CD4-positive, alpha-beta memory T cell (primary cell): Measurements from ENCODE around the gene ANKS3. TPM values are rescaled to one million over a fixed set of nuclear protein-coding genes. Genes with fewer than 3 reads are reported as not detected.
A peak's percentile ranks its signal among the peaks of the same experiment; 100 is the strongest.
"Not testable (repeated sequence)": the region's sequence is repeated elsewhere in the genome, so short reads cannot be mapped to it uniquely, and the experiment has no call there.

ENCODE experiments used
- CTCF ChIA-PET: fragments of 350-600 bp; sonication (Branson Sonifier 250); formaldehyde crosslinking; loops from one replicate; lab custom pipeline; 2021; ENCODE audit warnings: inconsistent platforms; ENCODE audit not compliant: partially characterized antibody; lab: Charles Lee
- POLR2A ChIA-PET: fragments of 350-600 bp; sonication (Branson Sonifier 250); formaldehyde crosslinking; loops from one replicate; lab custom pipeline; 2021; ENCODE audit not compliant: partially characterized antibody; lab: Charles Lee
- DNase-seq, 5 donors: peaks; one replicate each; pipeline versions ENCODE4 v3.0.0 to v3.0.0-alpha.2; 2020 to 2022; ENCODE audit warnings: mixed read lengths in 1 of 5
- H3K27ac ChIP-seq: one replicate; pipeline ENCODE4 v1.7.0; 2013; ENCODE audit warnings: low read depth, low read length
- H3K27me3 ChIP-seq: 2 replicates; pipeline ENCODE4 v1.7.0; 2013; ENCODE audit warnings: mild to moderate bottlenecking, low read length, moderate library complexity; ENCODE audit not compliant: insufficient read depth
- H3K36me3 ChIP-seq: 2 replicates; pipeline ENCODE4 v1.7.0; 2013; ENCODE audit warnings: mild to moderate bottlenecking, low read length, moderate library complexity; ENCODE audit not compliant: insufficient read depth
- H3K4me1 ChIP-seq: 2 replicates; pipeline ENCODE4 v1.7.0; 2013; ENCODE audit warnings: mild to moderate bottlenecking, low read length, moderate library complexity; ENCODE audit not compliant: insufficient read depth
- H3K4me3 ChIP-seq, 2 donors: one replicate each; pipeline ENCODE4 v1.7.0; 2013; ENCODE audit warnings: low read length in 2 of 2, mild to moderate bottlenecking in 1 of 2
- H3K9me3 ChIP-seq, 2 donors: one replicate each; pipeline ENCODE4 v1.7.0; 2013; ENCODE audit warnings: low read length in 2 of 2, control low read depth in 1 of 2; ENCODE audit not compliant: control insufficient read depth in 1 of 2
- H3K27ac Mint-ChIP-seq, 7 donors: one replicate each; pipeline ENCODE4 v1.8.0; 2020 to 2021; ENCODE audit warnings: mixed read lengths in 7 of 7, mild to moderate bottlenecking in 6 of 7, inconsistent platforms in 3 of 7, moderate library complexity in 3 of 7
- H3K27me3 Mint-ChIP-seq, 2 donors: one replicate each; pipeline ENCODE4 v1.8.0; 2020 to 2021; ENCODE audit warnings: mixed read lengths in 2 of 2
- H3K36me3 Mint-ChIP-seq, 2 donors: one replicate each; pipeline ENCODE4 v1.8.0; 2020 to 2021; ENCODE audit warnings: mixed read lengths in 2 of 2, inconsistent platforms in 1 of 2, mild to moderate bottlenecking in 1 of 2
- H3K4me1 Mint-ChIP-seq, 4 donors: one replicate each; pipeline ENCODE4 v1.8.0; 2020 to 2021; ENCODE audit warnings: mixed read lengths in 4 of 4, mild to moderate bottlenecking in 1 of 4
- H3K4me3 Mint-ChIP-seq, 8 donors: one replicate each; pipeline ENCODE4 v1.8.0; 2020 to 2021; ENCODE audit warnings: mixed read lengths in 8 of 8, mild to moderate bottlenecking in 7 of 8, moderate library complexity in 6 of 8, inconsistent platforms in 3 of 8
- H3K9me3 Mint-ChIP-seq, 8 donors: one replicate each; pipeline ENCODE4 v1.8.0; 2020 to 2021; ENCODE audit warnings: mixed read lengths in 8 of 8, mild to moderate bottlenecking in 5 of 8, inconsistent platforms in 3 of 8, moderate library complexity in 1 of 8
- intact Hi-C: fragments of 100-400 bp; cut with micrococcal nuclease; formaldehyde crosslinking; loops from one replicate; pipeline ENCODE4 v1.15.1; 2023
- polyA plus RNA-seq, 2 donors: library from polyadenylated mRNA; unstranded; fragments of 300-500 nt; fragmentation: Illumina TruSeq; gene quantifications; one replicate each; pipeline ENCODE4 v1.2.3, GENCODE V29; 2021
- total RNA-seq, 2 experiments: library from RNA; stranded (reverse); gene quantifications; one replicate each; pipeline ENCODE4 v1.2.3, GENCODE V29; 2021

The ANKS3 gene
- total and polyA plus RNA-seq, 4 experiments from 2014 or later = 0.91 to 33.9 (median 17.1) TPM

DNA sequence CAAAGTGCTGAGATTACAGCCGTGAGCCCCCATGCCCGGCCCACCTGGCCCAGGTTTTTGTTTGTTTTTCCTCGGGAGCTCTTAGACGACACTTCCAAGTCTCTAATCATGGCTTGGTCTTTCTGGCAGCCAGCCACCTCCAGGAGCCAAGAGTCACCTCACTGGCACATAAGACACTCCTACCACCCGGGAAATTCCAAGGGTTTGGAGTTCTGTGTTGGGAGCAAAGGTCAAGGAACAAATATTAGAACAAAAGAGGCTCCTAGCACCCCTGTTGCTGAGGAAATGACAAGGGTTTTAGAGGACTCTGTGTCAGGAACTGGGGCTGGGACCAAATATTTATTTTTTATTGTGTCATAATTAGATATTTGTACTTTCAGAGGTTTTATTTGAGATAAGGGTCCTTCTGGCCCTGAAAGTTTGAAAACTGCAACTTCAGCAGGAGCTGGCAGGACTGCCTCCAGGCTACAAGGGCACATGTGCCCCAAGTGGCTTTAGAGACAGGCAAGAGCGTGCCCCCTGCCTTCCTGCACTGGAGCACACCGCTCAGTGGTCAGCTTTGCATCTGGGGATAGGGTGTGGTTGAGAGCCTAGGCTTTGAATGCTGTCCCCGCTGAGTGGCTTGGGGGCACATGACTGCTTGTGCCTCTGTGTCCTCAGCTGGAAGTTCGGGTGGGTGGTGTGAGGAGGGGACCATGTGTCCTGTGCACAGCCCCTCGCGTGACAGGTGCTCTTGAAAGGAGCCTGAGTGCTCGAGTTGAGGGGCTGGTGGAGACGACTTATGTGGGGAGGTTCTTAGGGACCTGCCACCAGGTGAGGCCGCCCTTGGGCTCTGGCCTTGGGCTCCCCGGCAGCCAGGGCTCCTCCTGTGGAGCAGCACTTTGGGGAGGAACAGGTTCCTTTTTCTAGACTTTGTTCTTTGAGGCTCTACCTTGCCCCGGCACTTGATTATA is 79.8 kb downstream of the ANKS3 start:
- DNase-seq = no peak
- Mint-ChIP-seq H3K4me3 (no peak overlapping the region), H3K4me1 (peaks cover 7 to 21% (median 10%) of the 10 kb centered on the region in 4 donors), H3K27ac (peak overlapping the region in 2 of 7 donors; percentile 13 to 47), H3K36me3 (peaks cover 15 to 50% of the 10 kb centered on the region in 2 donors), H3K27me3 (no peaks in the 10 kb centered on the region), H3K9me3 (no peaks in the 10 kb centered on the region)
- H3K4me3 ChIP-seq = no peak overlapping the region
- H3K4me1 ChIP-seq = peaks cover 10% of the 10 kb centered on the region
- intact Hi-C loops = no loop called here
- H3K27me3 ChIP-seq = no peaks in the 10 kb centered on the region
- ChIA-PET CTCF (no interaction called here), POLR2A (no interaction called here)
- no peaks in the 10 kb centered on the region for H3K9me3 ChIP-seq
- H3K36me3 ChIP-seq = peaks cover 23% of the 10 kb centered on the region
- no peak overlapping the region for H3K27ac ChIP-seq

DNA sequence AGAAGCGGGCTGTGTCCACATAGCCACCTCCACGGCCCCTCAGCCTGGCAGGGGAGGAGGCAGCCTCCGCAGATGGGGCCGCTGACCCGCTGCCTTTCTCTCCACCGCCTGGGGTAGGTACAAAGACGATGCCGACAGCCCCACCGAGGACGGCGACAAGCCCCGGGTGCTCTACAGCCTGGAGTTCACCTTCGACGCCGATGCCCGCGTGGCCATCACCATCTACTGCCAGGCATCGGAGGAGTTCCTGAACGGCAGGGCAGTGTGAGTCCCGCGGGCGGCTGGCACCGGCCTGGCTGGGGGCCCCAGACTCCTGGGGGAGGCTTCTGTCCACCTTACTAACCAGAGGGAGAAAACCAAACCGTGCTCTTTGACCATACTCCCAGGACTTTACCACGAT is 81.5 kb downstream of the ANKS3 start:
- H3K9me3 ChIP-seq = no peaks in the 10 kb centered on the region
- no peak overlapping the region for H3K4me3 Mint-ChIP-seq
- peaks cover 10% of the 10 kb centered on the region for H3K4me1 ChIP-seq
- H3K27ac ChIP-seq = no peak overlapping the region
- H3K9me3 Mint-ChIP-seq = no peaks in the 10 kb centered on the region
- no peak overlapping the region for H3K27ac Mint-ChIP-seq
- H3K36me3 ChIP-seq = peaks cover 23% of the 10 kb centered on the region
- peaks cover 10 to 21% (median 12%) of the 10 kb centered on the region in 4 donors for H3K4me1 Mint-ChIP-seq
- no peak overlapping the region for H3K4me3 ChIP-seq
- no peak for DNase-seq
- no peaks in the 10 kb centered on the region for H3K27me3 Mint-ChIP-seq
- intact Hi-C loops = no loop called here
- no peaks in the 10 kb centered on the region for H3K27me3 ChIP-seq
- H3K36me3 Mint-ChIP-seq = peaks cover 18 to 53% of the 10 kb centered on the region in 2 donors
- ChIA-PET CTCF (no interaction called here), POLR2A (no interaction called here)

DNA sequence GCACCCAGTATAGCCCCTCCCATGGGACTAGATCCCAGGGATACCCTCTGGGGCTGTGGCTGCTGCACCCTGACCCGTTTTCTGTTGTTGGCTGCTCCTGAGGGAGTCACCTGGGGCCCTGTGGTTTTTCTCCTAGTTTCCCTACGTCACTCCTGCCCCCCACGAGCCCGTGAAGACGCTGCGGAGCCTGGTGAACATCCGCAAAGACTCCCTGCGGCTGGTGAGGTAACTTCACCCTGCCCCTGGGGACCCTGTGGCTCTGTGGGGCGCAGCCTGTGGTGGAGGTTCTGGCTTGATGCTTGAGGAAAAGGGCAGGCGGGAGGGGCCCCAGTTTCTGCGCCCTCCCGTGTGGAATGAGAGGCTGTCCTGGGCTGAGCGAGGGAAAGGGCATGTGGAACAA is 82.2 kb downstream of the ANKS3 start:
- POLR2A ChIA-PET = interaction anchor here (1.1 kb wide), 1 partner anchor 12 kb away, joined by 4 read pairs; no protein-coding TSS in a partner anchor

DNA sequence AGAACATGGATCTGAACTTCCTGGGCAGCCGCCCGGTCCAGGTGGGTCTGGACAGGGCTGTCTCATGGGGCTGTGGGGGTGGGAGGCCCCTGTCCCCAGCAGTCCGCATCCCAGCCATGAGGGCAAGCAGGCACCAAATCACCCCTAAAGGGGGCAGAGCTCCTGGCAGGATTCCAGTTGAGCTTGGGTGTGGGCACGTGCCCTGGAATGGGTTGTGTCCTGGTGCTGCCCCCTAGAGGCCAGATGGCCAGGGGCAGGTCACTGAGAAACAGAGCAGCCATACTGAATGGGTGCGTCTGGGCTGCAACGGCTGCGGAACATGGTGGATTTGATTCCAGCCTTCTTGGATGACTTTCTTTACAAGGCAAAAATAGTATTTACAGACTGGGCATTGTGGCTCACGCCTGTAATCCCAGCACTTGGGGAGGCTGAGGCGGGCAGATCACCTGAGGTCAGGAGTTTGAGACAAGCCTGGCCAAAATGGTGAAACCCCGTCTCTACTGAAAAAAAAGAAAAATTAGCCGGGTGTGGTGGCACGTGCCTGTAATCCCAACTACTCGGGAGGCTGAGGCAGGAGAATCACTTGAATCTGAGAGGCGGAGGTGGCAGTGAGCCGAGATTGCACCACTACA is 83.5 kb downstream of the ANKS3 start:
- H3K4me3 Mint-ChIP-seq, H3K9me3 Mint-ChIP-seq, intact Hi-C loops, H3K27me3 ChIP-seq, H3K4me3 ChIP-seq, H3K27me3 Mint-ChIP-seq, H3K27ac ChIP-seq, H3K9me3 ChIP-seq: not testable (repeated sequence)
- Histone ChIP-seq H3K36me3 (peaks cover 11% of the 10 kb centered on the region), H3K4me1 (peaks cover 22% of the 10 kb centered on the region)
- H3K4me1 Mint-ChIP-seq = peaks cover 11 to 30% (median 15%) of the 10 kb centered on the region in 4 donors
- H3K36me3 Mint-ChIP-seq = peaks cover 14 to 47% of the 10 kb centered on the region in 2 donors
- ChIA-PET CTCF (interaction anchor here (0.9 to 2.7 kb wide), 14 partner anchors 9 to 118 kb away, joined by 3 to 13 read pairs (median 4); partner anchors contain the start of gene MGRN1), POLR2A (interaction anchor here (0.5 to 1.5 kb wide), 4 partner anchors 13 to 34 kb away, joined by 3 to 8 read pairs (median 4); no protein-coding TSS in a partner anchor)
- peak; percentile 71 to 75 (median 73) for DNase-seq
- H3K27ac Mint-ChIP-seq = peak overlapping the region in 6 of 7 donors; percentile 42 to 82 (median 64)

More for the DNA sequence above, 82.2 kb downstream of the ANKS3 start:
- H3K27me3 ChIP-seq = no peaks in the 10 kb centered on the region
- no peak overlapping the region for H3K27ac ChIP-seq
- no peak overlapping the region for H3K4me3 ChIP-seq
- H3K27me3 Mint-ChIP-seq = no peaks in the 10 kb centered on the region
- H3K4me1 Mint-ChIP-seq = peaks cover 11 to 28% (median 15%) of the 10 kb centered on the region in 4 donors
- H3K9me3 ChIP-seq = no peaks in the 10 kb centered on the region
- DNase-seq = no peak
- H3K4me3 Mint-ChIP-seq = no peak overlapping the region
- no peaks in the 10 kb centered on the region for H3K9me3 Mint-ChIP-seq
- intact Hi-C loops = no loop called here
- CTCF ChIA-PET = interaction anchor here (1.2 to 2.7 kb wide), 3 partner anchors 9 to 28 kb away, joined by 3 to 10 read pairs (median 9); partner anchors contain the start of gene MGRN1
- H3K36me3 ChIP-seq = peaks cover 18% of the 10 kb centered on the region
- peaks cover 14% of the 10 kb centered on the region for H3K4me1 ChIP-seq
- H3K27ac Mint-ChIP-seq = no peak overlapping the region
- H3K36me3 Mint-ChIP-seq = peaks cover 18 to 49% of the 10 kb centered on the region in 2 donors

DNA sequence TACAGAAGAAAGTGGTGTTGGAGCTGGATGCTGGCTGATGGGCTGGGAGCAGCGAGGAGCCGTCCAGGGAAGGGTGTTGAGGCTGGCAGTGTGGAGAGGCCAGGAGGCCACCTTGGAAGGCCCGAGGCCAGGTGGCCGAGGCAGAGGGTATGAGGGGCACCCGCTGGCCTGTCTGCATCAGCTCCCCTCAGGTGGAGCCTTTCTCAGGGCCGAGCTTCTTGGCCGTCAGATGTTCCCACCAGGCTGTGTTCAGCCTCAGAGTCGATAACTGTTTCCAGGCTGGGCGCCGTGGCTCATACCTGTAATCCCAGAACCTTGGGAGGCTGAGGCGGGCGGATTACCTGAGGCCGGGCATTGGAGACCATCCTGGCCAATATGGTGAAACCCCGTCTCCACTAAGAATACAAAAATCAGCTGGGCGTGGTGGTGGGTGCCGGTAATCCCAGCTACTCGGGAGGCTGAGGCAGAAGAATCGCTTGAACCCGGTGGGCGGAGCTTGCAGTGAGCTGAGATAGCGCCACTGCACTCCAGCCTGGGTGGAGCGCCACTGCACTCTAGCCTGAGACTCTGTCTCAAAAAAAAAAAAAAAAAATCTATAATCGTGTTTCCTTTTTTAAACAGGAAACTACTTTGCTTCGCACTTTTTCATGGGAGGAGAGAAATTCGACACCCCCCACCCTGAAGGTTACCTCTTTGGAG is 84.2 kb downstream of the ANKS3 start:
- peaks cover 4% of the 10 kb centered on the region for H3K36me3 ChIP-seq
- H3K27ac ChIP-seq = no peak overlapping the region
- intact Hi-C loops = no loop called here
- POLR2A ChIA-PET = interaction anchor here (0.5 to 1.5 kb wide), 3 partner anchors 14 to 34 kb away, joined by 3 to 8 read pairs (median 3); no protein-coding TSS in a partner anchor
- Mint-ChIP-seq H3K4me1 (peaks cover 14 to 35% (median 19%) of the 10 kb centered on the region in 4 donors), H3K27me3 (no peaks in the 10 kb centered on the region), H3K27ac (peak overlapping the region in 6 of 7 donors; percentile 67 to 91 (median 84)), H3K9me3 (no peaks in the 10 kb centered on the region), H3K4me3 (peak overlapping the region in 1 of 8 donors; percentile 13), H3K36me3 (peaks cover 14 to 46% of the 10 kb centered on the region in 2 donors)
- peaks cover 22% of the 10 kb centered on the region for H3K4me1 ChIP-seq
- H3K4me3 ChIP-seq = no peak overlapping the region
- no peaks in the 10 kb centered on the region for H3K27me3 ChIP-seq
- CTCF ChIA-PET = interaction anchor here (0.9 to 2.7 kb wide), 14 partner anchors 8 to 118 kb away, joined by 3 to 13 read pairs (median 4); partner anchors contain the start of gene MGRN1
- peak in 1 of 5 donors; percentile 9 for DNase-seq
- no peaks in the 10 kb centered on the region for H3K9me3 ChIP-seq

DNA sequence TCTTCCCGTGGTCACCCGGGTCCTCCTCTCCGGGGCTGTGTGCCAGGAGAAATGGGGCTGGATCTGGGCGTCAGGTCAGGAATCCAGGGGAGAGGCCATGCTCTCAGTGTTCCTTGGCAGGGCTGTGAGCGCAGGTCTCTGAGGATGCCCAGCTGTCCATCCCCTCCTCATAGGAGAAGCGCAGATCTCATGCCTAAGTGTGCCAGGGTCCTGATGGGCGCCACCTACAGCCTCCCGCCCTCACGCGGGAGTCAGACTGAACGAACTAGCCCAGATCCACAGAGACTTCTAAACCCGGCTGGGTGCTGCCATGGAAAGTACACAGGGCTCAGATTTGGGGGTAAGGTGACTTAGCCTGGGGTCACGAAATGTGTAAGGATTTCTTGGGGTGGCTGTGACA is 85.2 kb downstream of the ANKS3 start:
- Histone ChIP-seq H3K4me3 (no peak overlapping the region), H3K27me3 (no peaks in the 10 kb centered on the region), H3K4me1 (peaks cover 22% of the 10 kb centered on the region), H3K36me3 (peaks cover 4% of the 10 kb centered on the region), H3K27ac (no peak overlapping the region), H3K9me3 (no peaks in the 10 kb centered on the region)
- H3K27ac Mint-ChIP-seq = peak overlapping the region in 5 of 7 donors; percentile 1 to 91 (median 76)
- H3K9me3 Mint-ChIP-seq = no peaks in the 10 kb centered on the region
- no peak overlapping the region for H3K4me3 Mint-ChIP-seq
- H3K27me3 Mint-ChIP-seq = no peaks in the 10 kb centered on the region
- POLR2A ChIA-PET = no interaction called here
- no peak for DNase-seq
- H3K4me1 Mint-ChIP-seq = peaks cover 14 to 35% (median 20%) of the 10 kb centered on the region in 4 donors
- peaks cover 14 to 39% of the 10 kb centered on the region in 2 donors for H3K36me3 Mint-ChIP-seq
- intact Hi-C loops = no loop called here
- CTCF ChIA-PET = interaction anchor here (1.5 to 2.7 kb wide), 6 partner anchors 11 to 27 kb away, joined by 3 to 13 read pairs (median 7); partner anchors contain the start of gene MGRN1
